Stimulated activated CD4-positive, alpha-beta T cell treated with anti-CD3 and anti-CD28 coated beads, Interleukin-4, amount 100 ng/mL, for 48 hours (primary cell): Measurements from ENCODE around the gene CCDC178.

Source experiments
- DNase-seq, 2 donors: peaks; one replicate each; pipeline ENCODE4 v3.0.0-alpha.2; 2020; ENCODE audit warnings: low read depth in 2 of 2

CCDC178 gene

DNA sequence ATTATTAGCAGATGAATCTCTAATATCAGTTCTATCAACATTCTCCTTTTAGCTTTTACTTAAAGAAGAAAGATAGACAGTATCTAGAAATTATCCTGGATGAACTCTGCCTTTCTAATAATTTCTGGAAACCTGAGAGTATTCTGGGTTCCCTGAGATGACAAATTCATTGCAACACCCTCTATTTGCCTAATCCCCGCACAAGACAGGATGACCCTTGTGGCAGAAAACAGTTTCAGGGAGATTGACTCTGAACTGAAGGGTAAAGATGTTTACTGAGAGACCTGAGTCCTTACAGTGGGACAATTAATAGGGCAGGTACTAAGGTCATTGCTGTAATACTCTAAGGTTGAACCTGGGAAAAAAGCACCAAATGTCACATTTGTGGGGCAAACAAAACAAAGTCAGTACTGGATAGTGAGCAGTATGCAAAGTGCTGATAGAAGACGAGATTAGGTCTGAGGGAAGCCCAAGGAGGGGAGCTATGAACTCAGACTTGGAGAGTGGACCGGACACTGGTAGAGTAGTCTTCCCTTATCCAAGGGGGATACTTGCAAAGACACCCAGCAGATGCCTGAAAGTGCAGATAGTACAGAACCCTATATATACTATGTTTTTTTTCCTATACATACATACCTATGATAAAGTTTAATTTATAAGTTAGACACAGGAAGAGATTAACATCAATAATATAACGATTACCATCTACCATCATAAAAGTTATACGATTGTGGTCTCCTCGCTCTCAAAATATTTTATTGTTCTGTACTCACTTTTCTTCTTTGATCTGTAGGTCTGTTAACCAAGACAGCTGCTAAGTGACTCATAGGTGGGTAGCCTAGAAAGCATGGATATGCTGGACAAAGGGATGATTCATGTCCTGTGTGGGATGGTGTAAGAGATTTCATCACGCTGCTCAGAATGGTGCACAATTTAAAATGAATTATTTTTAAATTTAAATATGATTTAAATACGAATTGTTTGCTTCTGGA lies 519.4 kb downstream of the CCDC178 start:
- no peak for DNase-seq

DNA sequence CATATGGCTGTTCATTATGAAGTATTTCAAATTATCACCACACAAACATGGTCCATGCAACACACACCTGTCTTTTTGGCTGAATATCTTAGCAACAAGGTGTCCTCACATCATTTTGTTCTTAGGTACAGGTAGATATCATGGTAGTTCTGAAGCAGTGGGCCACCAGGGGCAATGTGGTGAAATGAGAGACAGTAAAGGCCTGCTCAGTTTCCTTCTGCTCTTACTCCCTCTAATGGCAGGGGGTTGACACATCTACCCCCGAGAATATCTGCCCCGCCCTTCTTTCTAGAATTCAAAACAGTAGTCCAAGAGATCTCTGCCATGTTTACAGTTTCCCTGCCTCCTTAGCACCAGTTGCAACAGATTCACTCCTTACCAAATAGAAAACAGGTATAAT lies 520.7 kb downstream of the CCDC178 start:
- DNase-seq, result no peak

DNA sequence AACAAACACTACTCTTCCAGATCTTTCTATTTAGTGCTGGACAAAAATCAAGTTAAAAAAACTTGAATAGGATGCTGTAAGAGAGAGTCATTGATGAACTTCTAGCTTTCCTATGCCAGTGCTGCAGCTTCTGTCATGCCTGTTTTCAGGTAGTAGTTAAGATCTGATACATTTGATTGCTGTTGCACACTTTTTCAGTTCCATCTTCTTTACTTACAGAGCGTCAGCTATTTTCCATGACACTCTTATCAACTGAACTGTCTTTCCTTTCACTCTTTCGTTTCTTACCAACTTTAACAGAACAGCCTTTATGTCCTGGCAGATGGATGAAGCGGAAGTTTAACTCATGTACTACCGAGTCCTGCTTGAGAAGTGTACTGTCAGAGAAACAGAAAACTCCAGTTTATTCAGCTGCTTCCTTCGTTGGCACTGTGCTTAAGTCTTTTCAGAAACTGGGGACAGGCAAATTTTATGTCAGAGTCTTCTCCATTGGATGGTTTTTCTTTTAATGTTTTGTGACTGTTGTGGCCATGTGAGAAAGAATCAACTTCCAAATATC lies 521.8 kb downstream of the CCDC178 start:
- DNase-seq, result no peak

DNA sequence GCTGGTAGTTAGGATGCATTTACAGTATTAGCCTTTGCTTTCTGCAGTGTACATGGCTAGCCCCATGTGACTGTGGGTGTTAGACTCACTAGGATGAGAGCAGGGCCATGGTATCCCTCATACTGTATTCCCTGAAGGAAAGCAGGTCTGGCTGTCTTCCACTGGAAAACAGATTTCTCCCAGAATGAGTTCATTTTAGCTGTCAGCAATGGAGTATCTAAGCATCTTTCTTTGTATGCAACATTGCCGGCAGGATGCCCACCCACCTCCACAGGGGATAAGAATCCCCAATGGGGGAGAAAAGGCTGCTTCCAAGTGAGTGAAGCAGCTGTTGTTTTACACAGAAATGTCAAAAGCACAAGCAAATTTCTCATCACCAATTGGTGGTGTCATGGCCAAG lies 525.0 kb downstream of the CCDC178 start:
- no peak for DNase-seq

DNA sequence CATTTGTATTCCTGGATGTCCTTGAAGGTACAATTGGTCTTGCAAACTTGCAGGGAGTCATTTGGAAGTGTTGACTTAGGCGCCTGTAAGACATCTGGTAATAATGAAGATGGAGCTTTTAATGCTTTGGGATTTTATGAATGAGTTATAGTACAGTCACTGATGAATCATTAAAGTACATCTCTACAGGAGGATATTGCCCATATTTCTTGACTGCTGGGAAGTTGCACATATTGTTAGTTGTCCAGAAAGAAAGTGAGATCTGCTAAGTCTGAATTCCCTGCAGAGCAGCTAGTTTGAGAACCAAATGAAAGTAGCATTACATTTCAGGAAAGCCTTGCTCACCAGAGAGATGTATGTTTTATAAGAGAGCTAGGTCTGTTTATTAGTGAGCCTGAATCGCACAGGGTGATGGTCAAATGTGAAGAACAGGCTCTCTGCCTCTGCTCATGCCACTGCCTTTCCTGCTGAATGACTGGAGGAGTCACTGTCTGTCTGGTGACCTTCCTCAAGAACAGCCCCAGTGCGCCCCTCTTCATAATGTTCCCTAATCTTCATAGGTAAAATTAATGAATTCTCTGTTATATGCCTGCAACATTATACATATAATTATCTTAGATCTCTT lies 528.7 kb downstream of the CCDC178 start:
- DNase-seq, result no peak

DNA sequence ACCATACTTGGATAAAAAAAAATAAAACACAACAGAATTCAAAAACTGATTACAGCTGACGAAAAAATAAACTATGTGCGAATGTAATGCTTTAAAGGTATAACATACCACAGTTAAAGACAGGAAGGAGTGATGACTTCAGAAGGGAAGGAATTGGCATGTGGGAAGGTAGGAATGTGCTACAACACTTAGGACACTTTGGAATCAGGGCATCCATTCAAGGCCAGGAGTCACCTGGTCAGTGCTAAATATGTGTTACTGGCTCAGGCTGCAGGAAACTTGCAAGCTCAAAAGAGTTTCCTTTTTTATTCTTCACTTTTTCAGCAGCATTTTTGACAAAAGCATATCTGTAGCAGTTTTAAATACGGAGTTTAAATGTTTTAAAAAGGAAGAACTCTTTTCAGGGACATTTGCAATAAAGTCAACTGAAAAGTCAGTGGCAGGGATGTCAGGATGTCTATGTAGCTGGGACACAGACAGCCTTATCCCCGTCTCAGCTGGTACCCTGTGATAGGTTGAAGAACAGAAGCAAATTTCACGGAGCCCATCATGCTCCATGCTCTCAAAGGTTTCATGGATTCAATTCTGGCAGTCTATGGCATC lies 529.7 kb downstream of the CCDC178 start:
- no peak for DNase-seq

DNA sequence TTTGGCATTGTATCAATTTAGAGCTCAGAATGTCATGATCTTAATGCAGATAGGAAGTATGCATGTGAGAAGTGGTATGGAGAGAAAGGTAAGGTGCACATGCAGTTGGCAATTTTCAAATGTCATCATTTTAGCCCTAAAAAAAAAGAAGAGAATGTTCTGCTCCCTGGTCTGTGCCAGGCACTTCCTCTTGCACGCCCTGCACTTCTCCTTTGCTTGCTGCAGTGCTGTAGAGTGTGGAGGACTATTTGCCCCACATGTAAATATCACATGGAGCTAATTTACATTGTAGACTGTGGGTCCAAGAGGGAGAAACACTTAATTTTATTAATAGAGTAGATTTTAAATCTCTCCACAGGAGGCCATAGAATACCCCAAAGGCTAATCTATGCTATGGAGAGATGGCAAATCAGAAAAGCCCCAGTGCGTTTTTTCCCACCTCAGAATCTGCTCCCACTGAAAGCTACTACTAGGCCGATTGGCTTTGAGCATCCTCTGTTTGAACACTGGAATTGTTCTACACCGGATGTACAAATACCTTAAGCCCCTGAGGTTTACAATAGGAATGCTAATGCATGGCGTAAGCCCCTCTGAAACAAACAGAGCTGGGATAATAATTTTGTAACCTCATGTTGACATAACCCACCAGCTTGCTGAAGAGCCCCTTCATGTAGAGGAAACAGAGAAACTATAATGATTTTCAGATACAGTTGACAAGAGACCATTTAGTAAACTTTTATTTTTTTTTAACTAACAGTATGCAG lies 530.5 kb downstream of the CCDC178 start:
- no peak for DNase-seq

DNA sequence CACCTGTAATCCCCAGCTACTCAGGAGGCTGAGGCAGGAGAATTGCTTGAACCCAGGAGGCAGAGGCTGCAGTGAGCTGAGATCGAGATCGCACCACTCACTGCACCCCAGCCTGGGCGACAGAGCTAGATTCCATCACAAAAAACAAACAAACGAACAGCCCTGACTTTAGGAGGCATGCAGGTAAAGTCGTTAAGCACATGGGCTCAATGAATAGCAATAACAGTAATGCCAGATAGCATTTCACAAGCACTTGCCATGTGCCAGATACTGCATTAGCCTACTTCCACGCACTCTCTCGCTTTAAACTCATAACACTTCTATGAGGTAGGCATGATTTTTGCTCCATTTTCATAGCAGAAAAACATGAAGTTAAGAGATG lies 532.1 kb downstream of the CCDC178 start:
- DNase-seq, result no peak

GRCh38 chr18:32907648-32908423 lies 532.7 kb downstream of the CCDC178 start:
- DNase-seq, result no peak

DNA sequence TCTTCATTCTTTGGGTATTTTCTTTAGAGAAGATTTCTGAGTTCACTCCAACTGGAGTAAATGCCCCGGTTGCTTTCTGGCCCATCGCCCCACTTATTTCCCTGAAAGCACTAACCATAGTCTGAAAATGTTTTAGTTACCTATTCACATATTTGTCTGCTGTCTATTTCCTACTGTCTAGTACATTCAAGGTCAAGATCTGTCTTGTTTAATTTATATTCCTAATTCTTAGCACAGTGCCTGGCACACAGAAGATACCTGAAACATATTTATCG lies 533.3 kb downstream of the CCDC178 start:
- no peak for DNase-seq

GRCh38 chr18:32906506-32907310 lies 533.8 kb downstream of the CCDC178 start:
- no peak for DNase-seq

- DNase-seq, result no peak
Measured at GRCh38 chr18:32905651-32906050, 534.9 kb downstream of the CCDC178 start.

DNA sequence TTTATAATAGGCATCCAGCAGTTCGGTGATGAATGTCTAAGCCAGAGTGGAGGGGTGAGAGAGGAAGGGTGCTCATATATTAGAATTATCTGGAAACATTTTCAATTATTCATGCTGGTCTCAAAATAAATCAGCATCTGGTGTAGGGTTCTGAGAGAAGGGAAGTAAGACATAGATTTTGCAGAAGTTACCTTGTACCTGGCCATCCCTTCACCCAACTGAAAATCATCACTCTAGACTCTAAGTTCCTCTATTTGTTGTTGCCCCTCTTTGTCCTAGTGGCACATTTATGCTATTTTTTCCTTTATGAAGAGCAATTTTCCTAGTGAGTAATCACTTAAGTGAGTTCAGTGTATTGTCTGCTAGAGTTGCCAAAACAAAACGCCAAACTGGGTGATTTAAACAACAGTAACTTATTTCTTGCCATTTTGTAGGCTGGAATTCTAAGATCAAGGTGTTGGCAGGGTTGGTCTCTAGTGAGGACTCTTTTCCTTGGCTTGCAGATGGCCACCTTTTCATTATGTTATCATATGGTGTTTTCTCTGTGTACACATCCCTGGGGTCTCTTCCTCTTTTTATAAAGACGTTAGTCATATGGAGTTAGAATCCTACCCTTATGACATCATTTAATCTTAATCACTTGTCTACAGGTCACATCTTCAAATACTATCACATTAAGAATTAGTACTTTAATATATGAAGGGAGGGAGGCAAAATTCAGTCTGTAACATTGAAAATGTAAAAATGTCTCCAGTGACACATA lies 537.8 kb downstream of the CCDC178 start:
- no peak for DNase-seq

DNA sequence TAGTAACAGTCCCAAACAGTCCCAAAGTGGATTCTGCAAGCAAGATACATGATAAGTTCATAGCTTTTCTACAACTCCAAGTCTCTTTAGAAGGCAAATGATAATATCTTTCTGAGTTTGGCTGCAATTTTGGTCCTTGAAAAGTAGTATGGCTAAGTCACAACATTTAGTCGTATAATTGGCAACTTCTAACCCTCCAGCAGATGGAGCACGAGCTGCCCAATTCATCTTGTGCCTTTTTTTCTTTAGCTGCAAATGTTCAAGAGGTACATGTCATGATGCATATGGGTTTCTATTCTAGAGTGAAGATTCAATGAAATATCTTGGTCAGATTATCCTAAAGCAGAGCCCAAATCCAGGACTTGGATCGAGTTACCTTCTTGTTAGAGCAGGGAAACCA lies 540.7 kb downstream of the CCDC178 start:
- no peak for DNase-seq

DNA sequence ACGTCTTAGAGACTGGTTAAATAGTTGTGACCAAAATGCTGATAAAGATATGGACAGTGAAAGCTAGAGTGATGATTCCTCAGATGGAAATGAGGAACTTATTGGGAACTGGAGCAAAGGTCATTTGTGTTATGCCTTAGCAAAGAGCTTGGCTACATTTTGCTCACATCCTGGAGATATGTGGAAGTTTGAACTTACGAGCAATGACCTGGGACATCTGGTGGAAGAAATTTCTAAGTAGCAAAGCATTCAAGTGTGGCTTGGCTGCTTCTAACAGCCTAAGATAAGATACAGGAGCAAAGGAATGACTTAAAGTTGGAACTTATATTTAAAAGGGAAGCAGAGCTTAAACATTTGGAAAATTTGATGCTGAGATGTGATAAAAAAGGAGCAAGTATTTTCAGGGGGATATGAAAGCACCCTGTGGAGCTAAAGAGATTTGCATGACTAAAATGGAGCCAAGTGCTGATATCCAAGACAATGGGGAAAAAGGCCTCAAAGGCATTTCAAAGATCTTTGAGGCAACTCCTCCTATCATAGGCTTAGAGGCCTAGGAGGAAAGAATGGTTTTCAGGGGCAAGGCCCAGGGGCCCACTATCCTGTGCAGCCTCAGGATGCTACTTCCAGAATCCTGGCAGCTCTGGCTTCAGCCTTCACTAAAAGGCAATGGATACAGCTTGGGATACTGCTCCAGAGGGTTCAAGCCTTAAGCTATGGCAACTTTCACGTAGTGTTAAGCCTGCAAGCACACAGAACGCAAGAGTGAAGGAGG lies 543.6 kb downstream of the CCDC178 start:
- no peak for DNase-seq

- DNase-seq, result no peak
Measured at GRCh38 chr18:32893915-32894314, 546.6 kb downstream of the CCDC178 start.

DNA sequence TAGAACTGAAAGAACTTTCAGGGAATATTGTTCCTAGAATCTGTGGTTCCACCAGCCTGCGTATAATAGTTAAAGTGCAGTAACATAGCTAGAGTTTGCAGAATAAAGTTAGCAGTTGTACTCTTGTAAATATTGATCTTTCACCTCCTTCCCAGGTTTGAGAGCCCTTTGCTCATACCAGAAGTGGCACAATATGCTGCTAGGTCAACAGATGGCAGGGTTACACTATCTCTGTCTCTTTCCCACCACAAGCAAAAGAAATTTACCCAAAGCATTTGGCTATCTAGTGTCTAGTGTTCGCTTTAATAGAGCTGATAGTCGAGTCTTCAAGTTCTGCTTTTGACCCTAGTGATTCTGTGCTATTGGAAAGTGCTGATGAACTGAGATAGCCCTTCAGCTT lies 548.7 kb downstream of the CCDC178 start:
- DNase-seq, result no peak

- DNase-seq, result no peak
Measured at GRCh38 chr18:32891130-32891529, 549.4 kb downstream of the CCDC178 start.
